SU-DHL-6 (cell line): Measurements from ENCODE around the gene DOCK1.

Source experiments
- EZH2phosphoT487 ChIP-seq: fragments of 200-600 bp; sonication (generic), shearing (Covaris generic); conservative IDR thresholded peaks from 2 replicates; pipeline ENCODE4 v1.6.1; 2018; ENCODE audit warnings: mild to moderate bottlenecking, antibody characterized with exemption, low read length, moderate library complexity, mixed read lengths
- TF ChIP-seq, protein P1 (sequence below): fragments of 200-600 bp; sonication (generic); IDR thresholded peaks from one replicate; pipeline ENCODE4 v1.5.1; 2017; ENCODE audit warnings: antibody characterized with exemption, mild to moderate bottlenecking, low read length, moderate library complexity; ENCODE audit not compliant: insufficient read depth, poor library complexity, severe bottlenecking

DNA sequence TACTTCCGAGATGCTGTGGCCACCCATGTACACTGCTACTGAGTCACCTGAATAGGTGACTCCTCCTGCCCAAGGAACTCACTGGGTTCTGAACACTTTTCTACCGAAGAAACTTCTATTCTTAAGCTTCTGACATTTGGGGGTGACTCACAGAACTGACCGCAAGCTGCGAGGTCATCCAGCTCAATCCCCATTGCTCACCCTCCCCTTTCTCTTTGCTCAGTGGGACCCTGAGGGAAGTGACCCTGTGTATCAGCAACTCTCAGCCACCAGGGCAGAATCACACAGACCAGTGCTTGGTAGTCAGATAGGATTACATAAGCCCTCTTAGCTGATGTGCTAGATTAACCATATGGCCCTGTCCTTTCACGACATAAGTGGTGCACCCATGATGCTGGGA lies 244.9 kb downstream of the DOCK1 start:
- TF ChIP-seq, protein P1, sequence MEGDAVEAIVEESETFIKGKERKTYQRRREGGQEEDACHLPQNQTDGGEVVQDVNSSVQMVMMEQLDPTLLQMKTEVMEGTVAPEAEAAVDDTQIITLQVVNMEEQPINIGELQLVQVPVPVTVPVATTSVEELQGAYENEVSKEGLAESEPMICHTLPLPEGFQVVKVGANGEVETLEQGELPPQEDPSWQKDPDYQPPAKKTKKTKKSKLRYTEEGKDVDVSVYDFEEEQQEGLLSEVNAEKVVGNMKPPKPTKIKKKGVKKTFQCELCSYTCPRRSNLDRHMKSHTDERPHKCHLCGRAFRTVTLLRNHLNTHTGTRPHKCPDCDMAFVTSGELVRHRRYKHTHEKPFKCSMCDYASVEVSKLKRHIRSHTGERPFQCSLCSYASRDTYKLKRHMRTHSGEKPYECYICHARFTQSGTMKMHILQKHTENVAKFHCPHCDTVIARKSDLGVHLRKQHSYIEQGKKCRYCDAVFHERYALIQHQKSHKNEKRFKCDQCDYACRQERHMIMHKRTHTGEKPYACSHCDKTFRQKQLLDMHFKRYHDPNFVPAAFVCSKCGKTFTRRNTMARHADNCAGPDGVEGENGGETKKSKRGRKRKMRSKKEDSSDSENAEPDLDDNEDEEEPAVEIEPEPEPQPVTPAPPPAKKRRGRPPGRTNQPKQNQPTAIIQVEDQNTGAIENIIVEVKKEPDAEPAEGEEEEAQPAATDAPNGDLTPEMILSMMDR, result no peak
- no peak for TF ChIP-seq EZH2phosphoT487
